ENCODE results near the gene SLC2A3.
A peak's percentile ranks its signal among the peaks of the same experiment; 100 is the strongest.
"Not testable (repeated sequence)": the region's sequence is repeated elsewhere in the genome, so short reads cannot be mapped to it uniquely, and the experiment has no call there.

SLC2A3 gene

DNA sequence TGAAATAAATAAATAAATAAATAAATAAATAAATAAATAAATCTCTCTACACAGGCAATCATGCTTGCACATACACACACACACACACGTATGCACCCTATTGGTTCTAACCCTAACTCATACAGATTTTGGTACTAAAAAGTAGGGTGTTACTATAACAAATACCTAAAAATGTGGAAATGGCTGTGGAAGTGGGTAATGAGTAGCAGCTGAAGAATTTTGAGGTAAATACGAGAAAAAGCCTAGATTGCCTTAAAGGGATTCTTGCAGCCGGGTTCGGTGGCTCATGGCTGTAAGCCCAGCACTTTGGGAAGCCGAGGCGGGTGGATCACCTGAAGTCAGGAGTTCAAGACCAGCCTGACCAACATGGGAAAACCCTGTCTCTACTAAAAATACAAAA, 15.7 kb upstream of the SLC2A3 start:
- no peak overlapping the region for H3K4me2 ChIP-seq (ENCODE audit: insufficient read depth, low read length, poor library complexity, severe bottlenecking)
- H2AFZ ChIP-seq (ENCODE audit: low read length), result no peak overlapping the region
- no peak for DNase-seq (ENCODE audit: low spot score)
- no peaks in the 10 kb centered on the region for H3K36me3 ChIP-seq (replicated peaks in 1 of 2; ENCODE audit: control insufficient read depth in 2 of 2, insufficient read depth in 2 of 2, low read length in 2 of 2)
- H3K4me3 ChIP-seq (ENCODE audit: low read length in 2 of 2), result no peak overlapping the region
- no peak overlapping the region for H2BK12ac ChIP-seq (ENCODE audit: low read length)
- H3K14ac ChIP-seq (ENCODE audit: low read length), result no peak overlapping the region
- no peak overlapping the region for H3K4ac ChIP-seq (ENCODE audit: low read length)
- H3K23ac ChIP-seq (ENCODE audit: low read depth, low read length, poor library complexity), result no peak overlapping the region
- H3K79me1 ChIP-seq (ENCODE audit: low read depth, low read length), result no peaks in the 10 kb centered on the region
- no peak overlapping the region for H3K18ac ChIP-seq (ENCODE audit: low read length)
- no peak overlapping the region for H3K27ac ChIP-seq (replicated peaks; ENCODE audit: low read length)
- no CpG with 5 or more reads among the region's 6 CpGs for WGBS, 2 donors (ENCODE audit: extremely low coverage in 2 of 2, insufficient read length in 2 of 2, insufficient replicate concordance in 1 of 2)
- no peak overlapping the region for H2BK5ac ChIP-seq (ENCODE audit: low read length)
- H2BK15ac ChIP-seq (ENCODE audit: low read length), result no peak overlapping the region
- no peaks in the 10 kb centered on the region for H3K4me1 ChIP-seq (ENCODE audit: control insufficient read depth in 2 of 2, insufficient read depth in 1 of 2, low read depth in 1 of 2, low read length in 2 of 2)
- H3K27me3 ChIP-seq (ENCODE audit: control insufficient read depth in 3 of 3, insufficient read depth in 3 of 3, low read depth in 1 of 3, low read length in 3 of 3), result no peaks in the 10 kb centered on the region
- H2BK120ac ChIP-seq (ENCODE audit: low read depth, low read length), result no peak overlapping the region
- H4K91ac ChIP-seq (ENCODE audit: low read depth, low read length, poor library complexity), result no peak overlapping the region
- H4K8ac ChIP-seq (ENCODE audit: low read depth, low read length), result no peak overlapping the region
- H3K9me3 ChIP-seq (replicated peaks in 1 of 2; ENCODE audit: control insufficient read depth in 2 of 2, insufficient read depth in 1 of 2, low read depth in 1 of 2, low read length in 2 of 2), result no peaks in the 10 kb centered on the region
- H2AK5ac ChIP-seq (ENCODE audit: low read depth, low read length), result no peak overlapping the region
- no peak overlapping the region for H3K9ac ChIP-seq (ENCODE audit: low read depth, low read length, poor library complexity)

DNA sequence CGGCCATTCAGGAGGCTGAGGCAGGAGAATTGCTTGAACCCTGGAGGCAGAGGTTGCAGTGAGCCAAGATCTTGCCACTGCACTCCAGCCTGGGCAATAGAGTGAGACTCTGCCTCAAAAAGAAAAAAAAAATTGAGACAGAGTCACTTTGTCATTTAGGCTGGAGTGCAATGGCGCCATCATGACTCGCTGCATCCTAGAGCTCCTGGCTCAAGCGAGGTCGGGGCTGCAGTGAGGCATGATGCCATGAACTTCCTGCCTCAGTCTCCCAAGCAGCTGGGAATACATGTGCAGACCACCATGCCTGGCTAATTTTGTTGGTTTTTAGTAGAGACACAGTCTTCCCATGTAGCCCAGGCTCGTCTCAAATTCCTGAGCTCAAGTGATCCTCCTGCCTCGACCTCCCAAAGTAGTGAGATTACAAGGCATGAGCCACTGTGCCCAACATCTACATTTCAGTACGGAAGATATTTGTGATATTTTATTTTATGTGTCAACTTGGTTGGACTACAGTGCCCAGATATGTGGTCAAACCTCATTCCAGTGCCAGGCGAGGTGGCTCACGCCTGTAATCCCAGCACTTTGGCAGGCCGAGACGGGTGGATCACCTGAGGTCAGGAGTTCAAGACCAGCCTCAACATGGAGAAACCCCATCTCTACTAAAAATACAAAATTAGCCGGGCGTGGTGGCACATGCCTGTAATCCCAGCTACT, 14.4 kb upstream of the SLC2A3 start:
- not testable (repeated sequence) for H2BK12ac ChIP-seq (ENCODE audit: low read length); H3K4me1 ChIP-seq (ENCODE audit: control insufficient read depth in 2 of 2, insufficient read depth in 1 of 2, low read depth in 1 of 2, low read length in 2 of 2); DNase-seq (ENCODE audit: low spot score); H3K79me1 ChIP-seq (ENCODE audit: low read depth, low read length); H3K9me3 ChIP-seq (replicated peaks in 1 of 2; ENCODE audit: control insufficient read depth in 2 of 2, insufficient read depth in 1 of 2, low read depth in 1 of 2, low read length in 2 of 2); H3K27me3 ChIP-seq (ENCODE audit: control insufficient read depth in 3 of 3, insufficient read depth in 3 of 3, low read depth in 1 of 3, low read length in 3 of 3); H4K8ac ChIP-seq (ENCODE audit: low read depth, low read length); H2BK120ac ChIP-seq (ENCODE audit: low read depth, low read length); H2BK5ac ChIP-seq (ENCODE audit: low read length); H3K4ac ChIP-seq (ENCODE audit: low read length); H2AFZ ChIP-seq (ENCODE audit: low read length); H3K14ac ChIP-seq (ENCODE audit: low read length); H3K18ac ChIP-seq (ENCODE audit: low read length); H2BK15ac ChIP-seq (ENCODE audit: low read length); H3K4me3 ChIP-seq (ENCODE audit: low read length in 2 of 2); H3K4me2 ChIP-seq (ENCODE audit: insufficient read depth, low read length, poor library complexity, severe bottlenecking); H3K9ac ChIP-seq (ENCODE audit: low read depth, low read length, poor library complexity); H3K23ac ChIP-seq (ENCODE audit: low read depth, low read length, poor library complexity); H3K36me3 ChIP-seq (replicated peaks in 1 of 2; ENCODE audit: control insufficient read depth in 2 of 2, insufficient read depth in 2 of 2, low read length in 2 of 2); H2AK5ac ChIP-seq (ENCODE audit: low read depth, low read length); H3K27ac ChIP-seq (replicated peaks; ENCODE audit: low read length)
- WGBS, 2 donors (ENCODE audit: extremely low coverage in 2 of 2, insufficient read length in 2 of 2, insufficient replicate concordance in 1 of 2), result no CpG with 5 or more reads among the region's 14 CpGs
- H4K91ac ChIP-seq (ENCODE audit: low read depth, low read length, poor library complexity), result peak overlapping the region; percentile 38

DNA sequence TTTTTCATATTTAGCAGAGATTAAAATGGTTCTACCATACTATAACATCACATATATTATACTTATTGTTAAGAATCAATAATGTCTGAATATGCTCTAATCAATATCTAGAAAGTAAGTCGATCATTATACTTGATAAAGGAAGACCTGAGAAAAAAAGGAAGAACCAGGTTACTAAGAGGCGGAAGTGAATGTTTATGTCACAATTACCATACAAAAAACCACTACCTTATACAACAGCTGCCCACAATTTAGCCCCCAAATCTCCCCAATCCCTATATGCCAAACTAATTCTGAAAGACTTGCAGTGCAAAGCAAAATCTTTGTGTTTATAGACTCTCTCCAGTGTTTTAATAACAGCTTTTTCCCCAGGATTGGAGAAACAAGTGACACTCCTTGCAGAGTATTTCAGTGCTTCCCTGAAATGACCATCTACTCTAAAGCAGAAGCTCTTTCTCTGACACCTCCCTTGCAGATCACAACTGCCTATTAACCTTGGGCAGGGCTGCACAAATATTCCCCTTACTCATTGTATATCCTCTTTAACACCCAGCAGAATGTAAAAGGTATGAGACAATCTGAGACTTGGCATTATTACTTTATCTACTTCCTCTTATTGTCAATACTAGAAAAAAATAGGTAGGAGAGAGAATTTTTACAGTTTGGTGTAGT, 12.7 kb upstream of the SLC2A3 start:
- no peak for DNase-seq (ENCODE audit: low spot score)
- Histone ChIP-seq H3K36me3 (replicated peaks in 1 of 2; ENCODE audit: control insufficient read depth in 2 of 2, insufficient read depth in 2 of 2, low read length in 2 of 2) (no peaks in the 10 kb centered on the region), H3K4ac (ENCODE audit: low read length) (no peak overlapping the region), H3K4me2 (ENCODE audit: insufficient read depth, low read length, poor library complexity, severe bottlenecking) (no peak overlapping the region), H4K8ac (ENCODE audit: low read depth, low read length) (no peak overlapping the region), H3K9ac (ENCODE audit: low read depth, low read length, poor library complexity) (no peak overlapping the region), H2BK15ac (ENCODE audit: low read length) (no peak overlapping the region), H2BK12ac (ENCODE audit: low read length) (no peak overlapping the region), H3K14ac (ENCODE audit: low read length) (no peak overlapping the region), H3K9me3 (replicated peaks in 1 of 2; ENCODE audit: control insufficient read depth in 2 of 2, insufficient read depth in 1 of 2, low read depth in 1 of 2, low read length in 2 of 2) (no peaks in the 10 kb centered on the region), H3K4me3 (ENCODE audit: low read length in 2 of 2) (no peak overlapping the region), H3K27me3 (ENCODE audit: control insufficient read depth in 3 of 3, insufficient read depth in 3 of 3, low read depth in 1 of 3, low read length in 3 of 3) (no peaks in the 10 kb centered on the region), H2AK5ac (ENCODE audit: low read depth, low read length) (no peak overlapping the region), H3K4me1 (ENCODE audit: control insufficient read depth in 2 of 2, insufficient read depth in 1 of 2, low read depth in 1 of 2, low read length in 2 of 2) (no peaks in the 10 kb centered on the region), H3K18ac (ENCODE audit: low read length) (no peak overlapping the region), H4K91ac (ENCODE audit: low read depth, low read length, poor library complexity) (no peak overlapping the region), H3K23ac (ENCODE audit: low read depth, low read length, poor library complexity) (no peak overlapping the region), H2BK120ac (ENCODE audit: low read depth, low read length) (no peak overlapping the region), H3K79me1 (ENCODE audit: low read depth, low read length) (no peaks in the 10 kb centered on the region), H2AFZ (ENCODE audit: low read length) (peak overlapping the region; percentile 52), H2BK5ac (ENCODE audit: low read length) (no peak overlapping the region), H3K27ac (replicated peaks; ENCODE audit: low read length) (no peak overlapping the region)
- no CpG with 5 or more reads among the region's 2 CpGs for WGBS, 2 donors (ENCODE audit: extremely low coverage in 2 of 2, insufficient read length in 2 of 2, insufficient replicate concordance in 1 of 2)

DNA sequence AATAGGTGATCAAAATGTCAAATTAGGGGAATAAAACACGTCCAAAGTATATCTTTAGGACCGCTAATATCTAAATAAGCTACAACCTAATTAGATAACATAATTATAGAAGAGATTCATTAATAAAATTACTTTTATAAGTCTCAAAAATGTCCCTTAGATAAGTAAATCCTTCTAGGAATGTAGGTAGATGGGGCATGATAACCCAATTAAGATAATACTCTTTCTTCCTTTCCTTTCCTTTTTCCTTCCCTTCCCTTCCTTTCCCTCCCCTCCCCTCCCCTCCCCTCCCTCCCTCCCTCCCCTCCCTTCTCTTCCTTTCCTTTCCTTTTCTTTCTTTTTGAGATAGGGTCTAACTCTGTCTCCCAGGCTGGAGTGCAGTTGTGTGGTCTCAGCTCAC, 11.0 kb upstream of the SLC2A3 start:
- WGBS, 2 donors (ENCODE audit: extremely low coverage in 2 of 2, insufficient read length in 2 of 2, insufficient replicate concordance in 1 of 2), result no CpG with 5 or more reads among the region's 2 CpGs
- Histone ChIP-seq H3K14ac (ENCODE audit: low read length) (no peak overlapping the region), H3K27me3 (ENCODE audit: control insufficient read depth in 3 of 3, insufficient read depth in 3 of 3, low read depth in 1 of 3, low read length in 3 of 3) (no peaks in the 10 kb centered on the region)

More for the DNA sequence above, 11.0 kb upstream of the SLC2A3 start:
- no peak overlapping the region for H3K27ac ChIP-seq (replicated peaks; ENCODE audit: low read length)
- no peak overlapping the region for H3K4me3 ChIP-seq (ENCODE audit: low read length in 2 of 2)
- H4K91ac ChIP-seq (ENCODE audit: low read depth, low read length, poor library complexity), result no peak overlapping the region
- no peak overlapping the region for H4K8ac ChIP-seq (ENCODE audit: low read depth, low read length)
- no peak overlapping the region for H3K18ac ChIP-seq (ENCODE audit: low read length)
- H3K23ac ChIP-seq (ENCODE audit: low read depth, low read length, poor library complexity), result no peak overlapping the region
- no peaks in the 10 kb centered on the region for H3K4me1 ChIP-seq (ENCODE audit: control insufficient read depth in 2 of 2, insufficient read depth in 1 of 2, low read depth in 1 of 2, low read length in 2 of 2)
- H3K4me2 ChIP-seq (ENCODE audit: insufficient read depth, low read length, poor library complexity, severe bottlenecking), result no peak overlapping the region
- DNase-seq (ENCODE audit: low spot score), result no peak
- H3K79me1 ChIP-seq (ENCODE audit: low read depth, low read length), result no peaks in the 10 kb centered on the region
- no peak overlapping the region for H2BK120ac ChIP-seq (ENCODE audit: low read depth, low read length)
- H2AFZ ChIP-seq (ENCODE audit: low read length), result no peak overlapping the region
- no peak overlapping the region for H3K9ac ChIP-seq (ENCODE audit: low read depth, low read length, poor library complexity)
- H3K36me3 ChIP-seq (replicated peaks in 1 of 2; ENCODE audit: control insufficient read depth in 2 of 2, insufficient read depth in 2 of 2, low read length in 2 of 2), result no peaks in the 10 kb centered on the region
- H3K9me3 ChIP-seq (replicated peaks in 1 of 2; ENCODE audit: control insufficient read depth in 2 of 2, insufficient read depth in 1 of 2, low read depth in 1 of 2, low read length in 2 of 2), result no peaks in the 10 kb centered on the region
- no peak overlapping the region for H2BK5ac ChIP-seq (ENCODE audit: low read length)
- no peak overlapping the region for H2BK15ac ChIP-seq (ENCODE audit: low read length)
- no peak overlapping the region for H3K4ac ChIP-seq (ENCODE audit: low read length)
- H2AK5ac ChIP-seq (ENCODE audit: low read depth, low read length), result no peak overlapping the region
- H2BK12ac ChIP-seq (ENCODE audit: low read length), result no peak overlapping the region
